NB4 (cell line): ENCODE results near the gene ARID3A.

Experiments used
- DNase-seq: peaks from one replicate; pipeline ENCODE4 v3.0.0; 2010; ENCODE audit warnings: low read depth
- H3K4me3 ChIP-seq: one replicate; pipeline ENCODE4 v1.5.1; 2011; ENCODE audit warnings: mild to moderate bottlenecking, low read depth, low read length, moderate library complexity
- CTCF ChIP-seq: IDR thresholded peaks from one replicate; pipeline ENCODE4 v1.5.1; 2012; ENCODE audit warnings: low read depth, low read length
- MAX ChIP-seq: IDR thresholded peaks from 2 replicates; pipeline ENCODE4 v1.6.1; 2011; ENCODE audit warnings: low read depth, low read length
- MYC ChIP-seq: IDR thresholded peaks from 2 replicates; pipeline ENCODE4 v1.6.1; 2011; ENCODE audit warnings: low read depth, low read length
- POLR2A ChIP-seq: IDR thresholded peaks from 2 replicates; pipeline ENCODE4 v1.6.1; 2011; ENCODE audit warnings: mild to moderate bottlenecking; ENCODE audit not compliant: insufficient read length; ENCODE audit errors: extremely low read depth

The ARID3A gene

GRCh38 chr19:958967-959855, 33.4 kb downstream of the ARID3A start:
- no peak overlapping the region for H3K4me3 ChIP-seq
- TF ChIP-seq MAX (no peak), MYC (no peak), CTCF (no peak), POLR2A (no peak)
- DNase-seq, result peak; percentile 88

- no peak overlapping the region for H3K4me3 ChIP-seq
- DNase-seq, result no peak
- TF ChIP-seq MAX (no peak), POLR2A (no peak)
Observed at GRCh38 chr19:960020-960419, 34.2 kb downstream of the ARID3A start.

- H3K4me3 ChIP-seq, result no peak overlapping the region
- TF ChIP-seq MAX (no peak), CTCF (no peak), MYC (no peak), POLR2A (no peak)
- DNase-seq, result no peak
Observed at GRCh38 chr19:960601-960938, 34.7 kb downstream of the ARID3A start.

- TF ChIP-seq MYC, result no peak
- TF ChIP-seq CTCF, result no peak
- no peak for TF ChIP-seq POLR2A
- no peak for TF ChIP-seq MAX
- no peak for DNase-seq
Observed at GRCh38 chr19:961866-962620, 36.2 kb downstream of the ARID3A start.

GRCh38 chr19:962683-963400, 37.0 kb downstream of the ARID3A start:
- DNase-seq, result no peak
- no peak overlapping the region for H3K4me3 ChIP-seq
- TF ChIP-seq CTCF (no peak), POLR2A (no peak), MAX (no peak), MYC (no peak)

More at GRCh38 chr19:961866-962620, 36.2 kb downstream of the ARID3A start:
- H3K4me3 ChIP-seq, result no peak overlapping the region
